IMR-90 (cell line): Measurements from ENCODE around the gene OR10G7. TPM values are rescaled to one million over a fixed set of nuclear protein-coding genes. Genes with fewer than 3 reads are reported as not detected.
"Not testable (repeated sequence)": the region's sequence is repeated elsewhere in the genome, so short reads cannot be mapped to it uniquely, and the experiment has no call there.

Source experiments
- ATAC-seq: fragments of 200-7000 bp; cut with Tn5 transposase; 2 replicates; pipeline ENCODE4 v1.9.1; 2020; ENCODE audit warnings: low read depth, mild to moderate bottlenecking, moderate library complexity
- BruUV-seq: library from RNA; stranded (reverse); fragments of 400-500 nt; replicated peaks from 2 replicates; lab custom pipeline; 2021; lab: Mats Ljungman, UMichigan
- CTCF ChIA-PET: fragments of 300-600 bp; formaldehyde crosslinking; extraction: SDS; loops from one replicate; lab custom pipeline; 2021; ENCODE audit warnings: antibody characterized with exemption; lab: Yijun Ruan, JAX
- POLR2A ChIA-PET: fragments of 300-600 bp; sonication (Branson Sonifier 250); formaldehyde crosslinking; loops from one replicate; lab custom pipeline; 2022; ENCODE audit warnings: antibody characterized with exemption; ENCODE audit not compliant: unreplicated experiment; lab: Charles Lee
- DNase-seq: peaks from one replicate; pipeline ENCODE4 v3.0.0; 2013
- H2AFZ ChIP-seq: replicated peaks from 2 replicates; pipeline ENCODE3; 2013; ENCODE audit warnings: low read length, mild to moderate bottlenecking; ENCODE audit not compliant: poor library complexity
- H2AK5ac ChIP-seq: 2 replicates; pipeline ENCODE4 v1.6.1; 2013; ENCODE audit warnings: low read depth, low read length, inconsistent platforms
- H2AK9ac ChIP-seq: replicated peaks from 2 replicates; pipeline ENCODE3; 2013; ENCODE audit warnings: mild to moderate bottlenecking, low read depth, low read length, moderate library complexity; ENCODE audit not compliant: poor library complexity
- H2BK120ac ChIP-seq: 2 replicates; pipeline ENCODE4 v1.6.1; 2013; ENCODE audit warnings: low read depth, low read length, inconsistent platforms
- H2BK15ac ChIP-seq: 3 replicates; pipeline ENCODE4 v1.6.1; 2013; ENCODE audit warnings: low read depth, low read length, inconsistent platforms
- H2BK20ac ChIP-seq: 2 replicates; pipeline ENCODE4 v1.6.1; 2013; ENCODE audit warnings: low read depth, mild to moderate bottlenecking, inconsistent platforms, low read length, moderate library complexity
- H2BK5ac ChIP-seq: 2 replicates; pipeline ENCODE4 v1.6.1; 2013; ENCODE audit warnings: mild to moderate bottlenecking, low read depth, low read length, inconsistent platforms; ENCODE audit not compliant: poor library complexity, severe bottlenecking
- H3K14ac ChIP-seq: replicated peaks from 2 replicates; pipeline ENCODE4 v1.6.1; 2013; ENCODE audit warnings: low read depth, low read length, inconsistent platforms
- H3K18ac ChIP-seq: 2 replicates; pipeline ENCODE4 v1.6.1; 2013; ENCODE audit warnings: low read depth, low read length, control low read depth
- H3K23ac ChIP-seq: 2 replicates; pipeline ENCODE4 v1.6.1; 2013; ENCODE audit warnings: low read depth, low read length, inconsistent platforms
- H3K27ac ChIP-seq: 2 replicates; pipeline ENCODE4 v1.5.1; 2013; ENCODE audit warnings: mild to moderate bottlenecking, control low read depth, low read length; ENCODE audit not compliant: insufficient read depth
- H3K27me3 ChIP-seq: 2 replicates; pipeline ENCODE4 v1.6.1; 2013; ENCODE audit warnings: low read length; ENCODE audit not compliant: control insufficient read depth, insufficient read depth
- H3K36me3 ChIP-seq: 2 replicates; pipeline ENCODE4 v1.6.1; 2013; ENCODE audit warnings: low read length, mixed read lengths; ENCODE audit not compliant: control insufficient read depth, insufficient read depth
- H3K4ac ChIP-seq: 2 replicates; pipeline ENCODE4 v1.6.1; 2013; ENCODE audit warnings: low read depth, low read length, inconsistent platforms
- H3K4me1 ChIP-seq: 2 replicates; pipeline ENCODE4 v1.6.1; 2013; ENCODE audit warnings: low read length, mixed read lengths; ENCODE audit not compliant: control insufficient read depth, insufficient read depth
- H3K4me2 ChIP-seq: 2 replicates; pipeline ENCODE4 v1.6.1; 2013; ENCODE audit warnings: low read depth, mild to moderate bottlenecking, control low read depth, low read length, moderate library complexity
- H3K4me3 ChIP-seq: 2 replicates; pipeline ENCODE4 v1.5.1; 2013; ENCODE audit warnings: low read depth, mild to moderate bottlenecking, control low read depth, low read length, moderate library complexity; ENCODE audit not compliant: insufficient read depth
- H3K56ac ChIP-seq: 2 replicates; pipeline ENCODE4 v1.6.1; 2013; ENCODE audit warnings: low read length, inconsistent platforms; ENCODE audit not compliant: insufficient read depth; ENCODE audit errors: extremely low read depth
- H3K79me1 ChIP-seq, 2 experiments: 2 replicates each; pipeline ENCODE4 v1.6.1; 2013; ENCODE audit warnings: low read length in 2 of 2, inconsistent platforms in 1 of 2, low read depth in 1 of 2
- H3K9ac ChIP-seq: 2 replicates; pipeline ENCODE4 v1.6.1; 2013; ENCODE audit warnings: low read depth, low read length, control low read depth
- H3K9me1 ChIP-seq: 2 replicates; pipeline ENCODE4 v1.6.1; 2013; ENCODE audit warnings: low read length, inconsistent platforms; ENCODE audit not compliant: insufficient read depth
- H3K9me3 ChIP-seq: 2 replicates; pipeline ENCODE4 v1.6.1; 2013; ENCODE audit warnings: low read length; ENCODE audit not compliant: control insufficient read depth, insufficient read depth
- H4K20me1 ChIP-seq: 2 replicates; pipeline ENCODE4 v1.6.1; 2013; ENCODE audit warnings: low read length, inconsistent platforms; ENCODE audit not compliant: insufficient read depth
- H4K5ac ChIP-seq: 2 replicates; pipeline ENCODE4 v1.6.1; 2013; ENCODE audit warnings: mild to moderate bottlenecking, low read depth, low read length, control low read depth
- H4K8ac ChIP-seq, 2 experiments: 2 replicates each; pipeline ENCODE4 v1.6.1; 2013; ENCODE audit warnings: low read depth in 2 of 2, low read length in 2 of 2, control low read depth in 1 of 2, inconsistent platforms in 1 of 2
- H4K91ac ChIP-seq: 2 replicates; pipeline ENCODE4 v1.6.1; 2013; ENCODE audit warnings: low read depth, low read length, inconsistent platforms; ENCODE audit not compliant: insufficient read depth
- MAZ ChIP-seq: IDR thresholded peaks from 2 replicates; pipeline ENCODE4 v1.6.1; 2012; ENCODE audit warnings: low read depth, mild to moderate bottlenecking, low read length, improper control_type of control experiment, moderate library complexity, borderline replicate concordance
- WGBS, 2 experiments: methylation state at CpG; one replicate each; pipeline versions ENCODE4 v1.1.5 to v1.1.7; 2013; ENCODE audit warnings: missing lambda C conversion rate in 2 of 2; ENCODE audit not compliant: insufficient read length in 1 of 2; ENCODE audit errors: extremely low coverage in 2 of 2; 5-methylcytosine and 5-hydroxymethylcytosine counted together
- dilution Hi-C: fragments of 300-500 bp; cut with HindIII; formaldehyde crosslinking; loops from one replicate; pipeline ENCODE4 v1.14.3; 2018; ENCODE audit warnings: low sequenced_read_pairs; ENCODE audit not compliant: unreplicated experiment
- in situ Hi-C: fragments of 300-500 bp; cut with MboI; formaldehyde crosslinking; loops from 3 replicates; pipeline ENCODE4 v1.14.3; 2019; ENCODE audit warnings: low sequenced_read_pairs, inconsistent platforms, mixed read lengths
- intact Hi-C: fragments of 100-400 bp; cut with micrococcal nuclease; formaldehyde crosslinking; loops from 2 replicates; pipeline ENCODE4 v1.10.0; 2022
- polyA plus RNA-seq, 3 experiments: library from polyadenylated mRNA; depleted of rRNA; stranded (reverse); fragments of >200 nt; gene quantifications; 2 replicates each; pipeline ENCODE4 v1.2.3, GENCODE V29; 2012; ENCODE audit warnings: low replicate concordance in 1 of 3
- total RNA-seq: library from RNA; depleted of rRNA; stranded (reverse); fragments of >200 nt; gene quantifications from 2 replicates; pipeline ENCODE4 v1.2.3, GENCODE V29; 2012

The OR10G7 gene
- total and polyA plus RNA-seq, 2 of the 4 experiments (the other 2 are of a cell fraction) = not detected

GRCh38 chr11:124026498-124026897, 14.6 kb downstream of the OR10G7 start, which contains the start of gene OR10G8:
Gene OR10G8, plus strand, starts transcription at chr11:124026798. Its CDS starts 2,825 bp downstream, at chr11:124029623.
- dilution Hi-C loops (no loop called here), intact Hi-C loops (no loop called here), in situ Hi-C loops (no loop called here)
- no CpG with 5 or more reads among the region's 2 CpGs for WGBS, 2 experiments
- ATAC-seq (no peak), DNase-seq (no peak)
- Histone ChIP-seq H2BK5ac (no peak within 1 kb of the TSS), H2AK9ac (no peak within 1 kb of the TSS), H3K27ac (no peak within 1 kb of the TSS), H3K56ac (no peak within 1 kb of the TSS), H3K23ac (no peak within 1 kb of the TSS), H2AFZ (no peak within 1 kb of the TSS), H3K4me2 (no peak within 1 kb of the TSS), H3K4ac (no peak within 1 kb of the TSS), H3K14ac (no peak within 1 kb of the TSS), H4K8ac (no peak within 1 kb of the TSS), H2BK20ac (no peak within 1 kb of the TSS), H3K4me3 (no peak within 1 kb of the TSS), H3K9me1 (no peaks in the 10 kb centered on the region), H3K9ac (no peak within 1 kb of the TSS), H4K91ac (no peak within 1 kb of the TSS), H2BK120ac (no peak within 1 kb of the TSS), H3K4me1 (no peaks in the 10 kb centered on the region), H2BK15ac (no peak within 1 kb of the TSS), H3K79me1 (no peaks in the 10 kb centered on the region), H4K20me1 (no peaks in the 10 kb centered on the region), H2AK5ac (no peak within 1 kb of the TSS), H3K18ac (no peak within 1 kb of the TSS), H3K36me3 (no peaks in the 10 kb centered on the region), H4K5ac (no peak within 1 kb of the TSS), H3K27me3 (no peaks in the 10 kb centered on the region), H3K9me3 (no peaks in the 10 kb centered on the region)
- TF ChIP-seq MAZ = no peak
- no TSS peak for BruUV-seq
- ChIA-PET CTCF (no interaction called here), POLR2A (no interaction called here)

- H2BK5ac ChIP-seq, dilution Hi-C loops, in situ Hi-C loops, H2AFZ ChIP-seq, H3K4me1 ChIP-seq, H2BK15ac ChIP-seq, H3K27ac ChIP-seq, DNase-seq, POLR2A ChIA-PET, H3K36me3 ChIP-seq, H3K9ac ChIP-seq, H3K4ac ChIP-seq, H3K9me1 ChIP-seq, H2BK20ac ChIP-seq, ATAC-seq, H4K5ac ChIP-seq, H3K4me3 ChIP-seq, H3K18ac ChIP-seq, BruUV-seq, H4K20me1 ChIP-seq, H3K14ac ChIP-seq, H3K27me3 ChIP-seq, H3K9me3 ChIP-seq, H3K4me2 ChIP-seq, H2AK5ac ChIP-seq, H2BK120ac ChIP-seq, H4K8ac ChIP-seq, intact Hi-C loops, H3K56ac ChIP-seq, H3K23ac ChIP-seq, H3K79me1 ChIP-seq, H2AK9ac ChIP-seq, CTCF ChIA-PET, H4K91ac ChIP-seq: not testable (repeated sequence)
- 80% methylated on average over 1 of the region's 9 CpGs; no CpG with 5 or more reads in 1 of the 2 experiments for WGBS, 2 experiments
Observed at GRCh38 chr11:124015837-124016236, 25.3 kb downstream of the OR10G7 start.
